Measurements from ENCODE around the gene GSTM2.
"Not testable (repeated sequence)": the region's sequence is repeated elsewhere in the genome, so short reads cannot be mapped to it uniquely, and the experiment has no call there.

The GSTM2 gene

DNA sequence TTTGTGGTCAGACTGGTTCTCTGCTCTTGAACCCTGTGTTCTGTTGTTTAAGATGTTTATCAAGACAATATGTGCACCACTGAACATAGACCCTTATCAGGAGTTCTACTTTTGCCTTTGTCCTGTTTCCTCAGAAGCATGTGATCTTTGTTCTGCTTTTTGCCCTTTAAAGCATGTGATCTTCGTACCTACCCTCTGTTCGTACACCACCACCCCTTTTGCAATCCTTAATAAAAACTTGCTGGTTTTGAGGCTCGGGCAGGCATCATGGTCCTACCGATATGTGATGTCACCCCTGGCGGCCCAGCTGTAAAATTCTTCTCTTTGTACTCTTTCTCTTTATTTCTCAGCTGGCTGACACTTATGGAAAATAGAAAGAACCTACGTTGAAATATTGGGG is 16.9 kb downstream of the GSTM2 start:
- not testable (repeated sequence) for H3K4ac ChIP-seq (ENCODE audit: low read depth in 1 of 2, low read length in 2 of 2); H4K91ac ChIP-seq (ENCODE audit: low read length); H3K4me1 ChIP-seq (ENCODE audit: control insufficient read depth, insufficient read depth, low read depth, low read length); H2BK120ac ChIP-seq (ENCODE audit: low read depth, low read length); H2BK5ac ChIP-seq (ENCODE audit: low read depth, low read length, poor library complexity, severe bottlenecking); DNase-seq; H3K4me3 ChIP-seq (ENCODE audit: insufficient read depth in 1 of 2, low read depth in 1 of 2, low read length in 2 of 2); H3K14ac ChIP-seq (ENCODE audit: low read length in 2 of 2); H3K18ac ChIP-seq (ENCODE audit: low read depth in 1 of 2, low read length in 2 of 2); H2BK12ac ChIP-seq (ENCODE audit: low read length in 2 of 2); H3K27ac ChIP-seq (ENCODE audit: low read length, poor library complexity, severe bottlenecking); H4K8ac ChIP-seq (ENCODE audit: low read length); H3K4me2 ChIP-seq (ENCODE audit: low read length, poor library complexity, severe bottlenecking); H2AK5ac ChIP-seq (ENCODE audit: low read length, severe bottlenecking); H3K79me1 ChIP-seq (replicated peaks; ENCODE audit: low read length, poor library complexity, severe bottlenecking); H3K9ac ChIP-seq (ENCODE audit: low read length); H2AFZ ChIP-seq (ENCODE audit: low read depth, low read length); H3K27me3 ChIP-seq (ENCODE audit: control insufficient read depth in 1 of 2, insufficient read depth in 1 of 2, low read length in 2 of 2); H2BK15ac ChIP-seq (ENCODE audit: low read depth, poor library complexity, severe bottlenecking); H3K23ac ChIP-seq (ENCODE audit: low read length in 2 of 2); H3K36me3 ChIP-seq (ENCODE audit: control insufficient read depth in 1 of 2, insufficient read depth in 2 of 2, low read depth in 1 of 2, low read length in 2 of 2); H3K9me3 ChIP-seq (ENCODE audit: control insufficient read depth, low read length)
- WGBS = 92% methylated on average over 4 of the region's 6 CpGs

DNA sequence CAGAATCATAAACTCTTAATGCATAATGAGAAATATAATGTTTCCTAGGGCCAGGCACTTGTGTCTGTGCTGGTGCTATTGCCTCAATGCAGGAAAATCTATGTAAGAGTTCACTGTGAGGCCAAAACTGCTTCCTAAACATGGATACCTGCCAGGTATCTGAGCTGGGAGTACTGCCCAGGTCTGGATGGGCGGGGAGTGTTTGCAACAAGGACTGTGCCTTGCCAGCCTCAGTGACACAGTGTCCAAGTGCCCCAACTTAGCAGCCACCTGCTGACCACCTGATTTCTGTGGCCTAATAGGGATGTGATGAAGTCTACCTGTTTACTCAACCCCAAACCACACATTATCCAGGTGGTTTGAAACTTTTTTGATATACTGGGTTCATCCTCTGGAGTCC is 17.5 kb downstream of the GSTM2 start:
- not testable (repeated sequence) for H3K4me2 ChIP-seq (ENCODE audit: low read length, poor library complexity, severe bottlenecking); DNase-seq; H3K27me3 ChIP-seq (ENCODE audit: control insufficient read depth in 1 of 2, insufficient read depth in 1 of 2, low read length in 2 of 2); H2BK12ac ChIP-seq (ENCODE audit: low read length in 2 of 2); H3K9me3 ChIP-seq (ENCODE audit: control insufficient read depth, low read length); H3K4me1 ChIP-seq (ENCODE audit: control insufficient read depth, insufficient read depth, low read depth, low read length); H4K91ac ChIP-seq (ENCODE audit: low read length); H2AK5ac ChIP-seq (ENCODE audit: low read length, severe bottlenecking); H3K36me3 ChIP-seq (ENCODE audit: control insufficient read depth in 1 of 2, insufficient read depth in 2 of 2, low read depth in 1 of 2, low read length in 2 of 2); H2BK120ac ChIP-seq (ENCODE audit: low read depth, low read length); H3K23ac ChIP-seq (ENCODE audit: low read length in 2 of 2); H3K4ac ChIP-seq (ENCODE audit: low read depth in 1 of 2, low read length in 2 of 2); H3K4me3 ChIP-seq (ENCODE audit: insufficient read depth in 1 of 2, low read depth in 1 of 2, low read length in 2 of 2); H3K14ac ChIP-seq (ENCODE audit: low read length in 2 of 2); H3K79me1 ChIP-seq (replicated peaks; ENCODE audit: low read length, poor library complexity, severe bottlenecking); H2BK15ac ChIP-seq (ENCODE audit: low read depth, poor library complexity, severe bottlenecking); H3K9ac ChIP-seq (ENCODE audit: low read length); H3K18ac ChIP-seq (ENCODE audit: low read depth in 1 of 2, low read length in 2 of 2); H2BK5ac ChIP-seq (ENCODE audit: low read depth, low read length, poor library complexity, severe bottlenecking); H3K27ac ChIP-seq (ENCODE audit: low read length, poor library complexity, severe bottlenecking); H2AFZ ChIP-seq (ENCODE audit: low read depth, low read length); H4K8ac ChIP-seq (ENCODE audit: low read length)
- no CpG with 5 or more reads among the region's 1 CpG for WGBS

DNA sequence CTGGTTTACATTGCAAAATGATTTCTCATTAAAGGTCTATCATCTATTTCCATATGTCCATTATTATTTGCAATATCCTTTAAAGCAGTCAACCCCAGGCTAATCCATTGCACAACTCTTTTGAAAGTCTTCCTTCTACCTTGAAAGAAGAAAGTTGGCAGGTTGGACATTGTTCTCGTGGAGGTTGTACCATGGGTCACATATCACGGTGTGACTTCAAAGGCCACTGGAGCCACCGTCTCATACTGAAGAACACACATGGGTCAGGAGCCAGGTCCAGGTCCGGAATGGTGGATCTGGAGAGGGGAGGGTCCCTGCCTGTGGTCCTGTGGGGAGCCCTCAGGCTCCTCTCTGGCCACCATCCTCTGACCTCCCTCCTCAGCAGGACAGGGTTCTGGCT is 18.0 kb downstream of the GSTM2 start:
- H3K14ac ChIP-seq (ENCODE audit: low read length in 2 of 2); H4K91ac ChIP-seq (ENCODE audit: low read length); H3K27ac ChIP-seq (ENCODE audit: low read length, poor library complexity, severe bottlenecking); H3K9ac ChIP-seq (ENCODE audit: low read length); H3K4ac ChIP-seq (ENCODE audit: low read depth in 1 of 2, low read length in 2 of 2); H2BK15ac ChIP-seq (ENCODE audit: low read depth, poor library complexity, severe bottlenecking); H3K23ac ChIP-seq (ENCODE audit: low read length in 2 of 2); DNase-seq; H2BK120ac ChIP-seq (ENCODE audit: low read depth, low read length); H3K27me3 ChIP-seq (ENCODE audit: control insufficient read depth in 1 of 2, insufficient read depth in 1 of 2, low read length in 2 of 2); H3K4me2 ChIP-seq (ENCODE audit: low read length, poor library complexity, severe bottlenecking); H2AFZ ChIP-seq (ENCODE audit: low read depth, low read length); H3K36me3 ChIP-seq (ENCODE audit: control insufficient read depth in 1 of 2, insufficient read depth in 2 of 2, low read depth in 1 of 2, low read length in 2 of 2); H2AK5ac ChIP-seq (ENCODE audit: low read length, severe bottlenecking); H3K4me1 ChIP-seq (ENCODE audit: control insufficient read depth, insufficient read depth, low read depth, low read length); H2BK5ac ChIP-seq (ENCODE audit: low read depth, low read length, poor library complexity, severe bottlenecking); H4K8ac ChIP-seq (ENCODE audit: low read length); H3K9me3 ChIP-seq (ENCODE audit: control insufficient read depth, low read length); H2BK12ac ChIP-seq (ENCODE audit: low read length in 2 of 2); H3K79me1 ChIP-seq (replicated peaks; ENCODE audit: low read length, poor library complexity, severe bottlenecking); H3K4me3 ChIP-seq (ENCODE audit: insufficient read depth in 1 of 2, low read depth in 1 of 2, low read length in 2 of 2); H3K18ac ChIP-seq (ENCODE audit: low read depth in 1 of 2, low read length in 2 of 2): not testable (repeated sequence)
- WGBS = 80% methylated on average over 1 of the region's 4 CpGs

DNA sequence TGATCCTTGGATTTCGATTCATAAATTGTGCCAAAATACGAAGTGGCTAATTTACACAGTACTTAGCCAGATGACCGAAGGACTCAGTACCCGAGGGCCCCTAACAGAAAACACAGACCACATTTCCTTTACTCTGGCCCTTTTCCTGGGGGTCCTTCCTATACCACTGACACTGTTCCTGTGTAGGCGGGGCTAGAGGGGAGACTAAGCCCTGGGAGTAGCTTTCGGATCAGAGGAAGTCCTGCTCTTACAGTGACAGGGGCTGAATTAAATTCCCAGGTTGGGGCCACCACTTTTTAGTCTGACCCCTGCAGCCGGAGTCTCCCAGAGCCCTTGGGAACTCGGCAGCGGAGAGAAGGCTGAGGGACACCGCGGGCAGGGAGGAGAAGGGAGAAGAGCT is 19.3 kb downstream of the GSTM2 start:
- Histone ChIP-seq H3K4me2 (ENCODE audit: low read length, poor library complexity, severe bottlenecking) (peak overlapping the region; percentile 16), H4K8ac (ENCODE audit: low read length) (peak overlapping the region; percentile 83), H2AFZ (ENCODE audit: low read depth, low read length) (peak overlapping the region; percentile 63)
- H3K4me3 ChIP-seq (ENCODE audit: insufficient read depth in 1 of 2, low read depth in 1 of 2, low read length in 2 of 2); H3K23ac ChIP-seq (ENCODE audit: low read length in 2 of 2); DNase-seq; H2BK15ac ChIP-seq (ENCODE audit: low read depth, poor library complexity, severe bottlenecking); H2BK5ac ChIP-seq (ENCODE audit: low read depth, low read length, poor library complexity, severe bottlenecking); H3K27me3 ChIP-seq (ENCODE audit: control insufficient read depth in 1 of 2, insufficient read depth in 1 of 2, low read length in 2 of 2); H3K4me1 ChIP-seq (ENCODE audit: control insufficient read depth, insufficient read depth, low read depth, low read length); H2BK120ac ChIP-seq (ENCODE audit: low read depth, low read length); H3K27ac ChIP-seq (ENCODE audit: low read length, poor library complexity, severe bottlenecking); H3K4ac ChIP-seq (ENCODE audit: low read depth in 1 of 2, low read length in 2 of 2); H3K36me3 ChIP-seq (ENCODE audit: control insufficient read depth in 1 of 2, insufficient read depth in 2 of 2, low read depth in 1 of 2, low read length in 2 of 2); H3K18ac ChIP-seq (ENCODE audit: low read depth in 1 of 2, low read length in 2 of 2); H3K9ac ChIP-seq (ENCODE audit: low read length); H2BK12ac ChIP-seq (ENCODE audit: low read length in 2 of 2); H3K14ac ChIP-seq (ENCODE audit: low read length in 2 of 2); H2AK5ac ChIP-seq (ENCODE audit: low read length, severe bottlenecking); H3K9me3 ChIP-seq (ENCODE audit: control insufficient read depth, low read length); H4K91ac ChIP-seq (ENCODE audit: low read length); H3K79me1 ChIP-seq (replicated peaks; ENCODE audit: low read length, poor library complexity, severe bottlenecking): not testable (repeated sequence)
- 45% methylated on average over 8 of the region's 11 CpGs for WGBS

Measured in mesenchymal stem cell (in vitro differentiated cells and primary cell).